Hematopoietic multipotent progenitor cell (in vitro differentiated cells): ENCODE measurements around the gene ST6GALNAC3. TPM values are rescaled to one million over a fixed set of nuclear protein-coding genes. Genes with fewer than 3 reads are reported as not detected.
"Not testable (repeated sequence)": the region's sequence is repeated elsewhere in the genome, so short reads cannot be mapped to it uniquely, and the experiment has no call there.

Experiments
- DNase-seq, 3 donors: peaks; one replicate each; pipeline ENCODE4 v3.0.0-alpha.2; 2011 to 2015; ENCODE audit warnings: low read depth in 2 of 3, low spot score in 2 of 3
- total RNA-seq: library from RNA; depleted of rRNA; stranded (reverse); fragments of >200 nt; gene quantifications from one replicate; pipeline ENCODE4 v1.2.3, GENCODE V29; 2012

The ST6GALNAC3 gene
- total RNA-seq, result under 0.01 TPM

DNA sequence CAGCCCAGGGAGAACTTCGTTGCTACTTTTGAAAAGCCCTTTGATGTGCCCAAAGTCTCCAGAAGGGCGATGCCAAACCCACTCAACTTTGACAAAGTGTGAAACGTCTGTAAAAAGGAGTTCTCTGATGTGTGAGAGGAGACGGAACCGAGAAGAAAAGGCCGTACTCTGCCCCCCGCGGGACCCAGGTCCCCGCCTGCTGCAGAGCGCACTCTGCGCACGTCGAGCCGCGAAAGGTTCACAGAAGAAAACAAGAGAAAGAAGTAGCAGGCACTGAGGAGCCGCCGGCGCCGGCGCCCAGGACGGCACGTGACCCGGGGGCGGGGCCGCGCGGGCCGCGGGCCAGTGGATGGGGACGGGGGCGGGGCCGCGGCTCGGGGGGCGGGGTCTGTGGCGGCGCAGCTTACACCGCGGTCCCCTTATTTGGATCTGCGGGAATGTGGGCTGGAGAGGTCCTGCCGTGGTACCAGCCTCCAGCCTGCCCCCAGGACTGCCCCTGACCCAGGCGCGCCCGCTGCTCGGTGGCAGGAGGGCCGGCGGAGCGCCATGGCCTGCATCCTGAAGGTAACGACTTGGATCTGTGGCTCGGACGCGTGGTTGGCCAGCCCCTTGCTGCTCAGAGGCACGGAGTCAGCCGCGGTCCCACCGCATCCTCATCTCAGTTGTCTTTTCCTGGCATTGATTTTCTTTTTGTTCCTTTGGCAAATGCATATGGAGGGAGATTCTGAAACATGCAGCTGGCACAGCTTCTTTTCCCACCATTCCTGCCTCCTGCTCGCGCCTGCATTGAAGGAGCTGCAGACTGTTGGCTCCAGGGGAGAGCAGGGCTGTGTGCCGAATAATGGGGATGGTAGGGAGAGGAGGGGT, at the start of gene ST6GALNAC3:
ST6GALNAC3 (plus strand) TSS at position 426 of the 867 bp plus-strand sequence.
- peak; percentile 54 to 79 (median 71) for DNase-seq

DNA sequence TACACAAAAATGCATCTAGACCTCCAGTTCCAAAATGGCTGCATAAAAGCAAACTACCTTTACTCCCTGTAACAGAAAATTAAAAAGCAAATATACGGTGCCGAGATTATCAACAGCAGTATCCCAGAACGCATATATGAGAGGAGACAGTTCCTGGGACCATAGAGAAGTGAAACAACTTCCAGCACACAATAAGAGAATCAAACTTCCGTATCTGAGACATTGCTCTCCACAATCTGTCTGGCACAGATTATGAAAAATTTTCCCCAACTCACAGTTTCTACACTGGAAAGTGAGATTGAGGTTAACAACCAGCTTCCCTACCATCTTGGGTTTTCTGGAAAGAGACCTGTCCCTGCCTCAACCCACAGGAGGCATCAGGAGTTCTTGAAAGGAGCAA, 47.2 kb upstream of the ST6GALNAC3 start:
- no peak for DNase-seq

DNA sequence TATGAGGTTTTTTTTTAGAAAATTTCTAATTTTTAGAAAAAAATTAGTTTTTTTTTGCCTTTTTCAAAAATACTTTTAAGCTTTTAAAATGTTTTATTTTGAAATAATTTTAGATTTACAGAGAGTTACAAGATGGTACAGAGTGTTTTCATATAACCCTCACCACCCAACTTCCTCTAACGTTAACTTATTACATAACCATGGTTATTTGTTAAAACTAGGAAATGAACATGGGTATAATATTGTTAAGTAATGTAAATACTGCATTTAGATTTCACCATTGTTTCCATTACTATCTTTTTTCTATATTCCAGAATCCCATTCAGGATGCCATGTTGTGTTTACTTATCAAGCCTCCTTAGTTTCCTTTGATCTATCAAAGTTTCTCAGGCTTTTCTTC, 45.2 kb upstream of the ST6GALNAC3 start:
- DNase-seq, result peak in 1 of 3 donors; percentile 42

DNA sequence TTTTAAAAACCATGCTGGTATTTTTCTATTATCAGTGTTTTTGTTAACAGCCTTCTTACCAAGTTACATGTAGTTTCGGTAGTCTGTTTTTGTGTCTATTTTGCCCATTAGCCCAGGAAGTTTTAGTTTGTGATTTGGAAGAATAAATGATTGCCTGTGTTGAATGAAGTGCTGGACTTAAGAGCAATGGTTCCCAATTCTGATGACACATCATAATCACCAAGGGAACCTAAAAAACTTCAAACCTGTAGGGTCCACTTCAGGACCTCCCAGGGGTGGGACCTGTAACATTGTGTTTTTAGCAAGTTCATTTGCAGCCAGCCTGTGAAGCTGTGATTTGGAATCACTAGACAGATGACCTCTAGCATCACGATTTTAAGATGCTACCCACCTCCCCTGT, 43.0 kb upstream of the ST6GALNAC3 start:
- DNase-seq, result no peak

DNA sequence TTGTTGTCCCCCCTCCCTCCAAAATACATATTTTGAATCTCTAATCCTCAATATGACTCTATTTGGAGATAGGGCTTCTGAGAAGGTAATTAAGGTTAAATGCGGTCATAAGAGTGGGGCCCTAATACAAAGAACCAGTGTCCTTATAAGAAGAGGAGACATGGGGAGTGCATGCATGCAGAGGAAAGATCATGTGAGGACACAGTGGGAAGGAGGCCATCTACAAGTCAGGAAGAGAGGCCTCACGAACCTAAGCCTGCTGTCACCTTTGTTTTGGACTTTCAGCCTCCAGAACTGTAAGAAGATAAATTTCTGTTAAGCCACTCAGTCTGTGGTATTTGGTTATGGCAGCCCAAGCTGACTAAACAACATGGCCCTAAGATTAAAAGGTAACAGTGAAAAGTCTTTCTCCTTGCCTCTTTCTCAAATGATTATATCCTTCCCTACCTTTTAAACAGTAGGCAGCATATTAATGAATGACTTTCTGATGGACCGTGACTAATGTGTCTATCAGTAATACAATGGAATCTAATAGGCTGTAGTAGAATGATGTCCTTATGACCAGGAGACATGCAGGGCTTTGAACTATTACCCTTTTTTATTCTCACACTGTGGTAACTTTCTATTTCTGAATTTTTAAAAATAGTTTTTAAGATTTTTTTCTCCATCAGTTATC, 40.6 kb upstream of the ST6GALNAC3 start:
- no peak for DNase-seq

DNA sequence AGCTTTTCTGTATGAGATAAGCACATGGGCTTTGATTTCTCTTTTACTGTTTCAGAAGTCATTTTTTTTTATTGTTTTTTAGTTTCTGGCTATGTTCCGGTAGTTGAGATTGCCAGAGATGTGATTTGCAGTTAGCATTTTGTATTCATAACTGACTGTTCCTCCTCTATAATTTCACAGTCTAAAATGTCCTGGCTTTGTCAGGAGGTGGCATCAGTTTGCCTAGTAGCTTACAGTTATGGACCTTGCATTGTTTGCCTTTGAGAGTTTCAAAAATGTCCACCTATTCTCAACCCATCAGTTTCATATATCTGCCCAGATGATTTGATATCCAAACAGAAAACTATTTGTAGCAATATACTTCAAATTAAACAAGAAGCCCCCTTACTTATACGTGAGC, 39.5 kb upstream of the ST6GALNAC3 start:
- DNase-seq, result peak in 2 of 3 donors; percentile 14 to 43

DNA sequence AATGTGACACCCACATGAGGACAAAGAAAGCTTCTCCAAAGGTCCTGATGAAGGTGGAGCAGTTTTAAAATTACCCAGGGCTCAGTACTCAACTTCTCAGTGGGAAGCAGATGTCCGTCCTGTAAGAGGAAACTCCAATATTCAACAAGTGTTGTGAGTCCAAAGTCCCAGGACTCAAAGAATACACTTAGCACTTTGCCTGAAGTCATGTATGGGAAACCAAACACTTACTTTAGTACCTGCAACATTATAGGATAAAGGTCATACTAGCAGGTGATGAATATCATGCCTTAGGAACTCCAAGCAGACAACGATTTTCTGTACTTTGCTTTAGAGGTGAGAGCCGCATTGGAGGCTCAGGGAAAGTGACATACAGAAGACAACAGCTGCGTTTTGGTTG, 37.2 kb upstream of the ST6GALNAC3 start:
- DNase-seq, result no peak

DNA sequence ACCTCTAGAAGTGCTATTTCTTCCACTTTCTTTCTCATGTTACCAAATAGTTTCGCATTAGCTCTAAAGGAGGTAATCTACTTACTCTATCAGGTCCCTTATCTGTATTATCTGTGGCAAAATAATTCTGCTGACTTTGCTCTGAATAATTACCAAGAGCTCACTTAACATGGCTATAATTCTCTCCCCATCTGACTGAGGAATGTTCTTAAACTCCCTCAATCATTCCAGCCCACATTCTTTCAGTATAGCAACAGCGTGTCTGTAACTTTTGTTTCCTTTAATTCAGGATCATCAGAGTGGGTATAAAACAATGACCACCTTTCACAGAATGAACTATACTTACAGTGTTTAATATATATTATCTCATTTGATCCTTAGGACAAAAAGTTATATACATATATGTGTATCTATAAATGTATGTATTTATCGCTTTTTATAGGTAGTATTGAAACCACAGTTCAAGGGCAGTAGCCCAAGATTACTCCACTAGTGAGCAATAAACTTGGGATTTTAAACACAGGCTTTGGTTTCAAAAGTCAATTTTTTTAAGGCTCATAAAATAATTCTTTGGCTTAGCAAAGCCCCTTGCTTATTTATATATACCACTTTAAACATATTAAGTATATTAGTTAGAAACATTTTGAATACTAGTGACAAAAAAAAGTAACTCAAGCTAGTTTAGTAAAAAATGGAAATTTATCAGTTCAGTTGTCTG, 36.1 kb upstream of the ST6GALNAC3 start:
- no peak for DNase-seq

DNA sequence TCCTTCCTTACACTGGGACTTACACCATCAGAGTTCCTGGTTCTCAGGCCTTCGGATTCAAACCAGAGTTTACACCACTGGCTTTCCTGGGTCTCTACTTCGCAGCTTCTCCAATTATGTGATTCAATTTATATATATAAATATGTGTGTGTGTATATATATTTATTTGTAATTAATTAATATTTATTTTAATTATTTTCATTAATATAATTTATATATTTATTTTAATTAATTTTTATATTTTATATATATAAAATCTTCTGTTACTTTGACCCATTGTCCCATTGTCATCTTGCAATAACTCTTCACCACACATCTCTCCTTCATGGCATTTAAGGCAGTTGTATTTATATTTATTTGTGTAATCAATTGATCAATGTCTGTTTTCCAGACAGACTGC, 28.4 kb upstream of the ST6GALNAC3 start:
- no peak for DNase-seq

DNA sequence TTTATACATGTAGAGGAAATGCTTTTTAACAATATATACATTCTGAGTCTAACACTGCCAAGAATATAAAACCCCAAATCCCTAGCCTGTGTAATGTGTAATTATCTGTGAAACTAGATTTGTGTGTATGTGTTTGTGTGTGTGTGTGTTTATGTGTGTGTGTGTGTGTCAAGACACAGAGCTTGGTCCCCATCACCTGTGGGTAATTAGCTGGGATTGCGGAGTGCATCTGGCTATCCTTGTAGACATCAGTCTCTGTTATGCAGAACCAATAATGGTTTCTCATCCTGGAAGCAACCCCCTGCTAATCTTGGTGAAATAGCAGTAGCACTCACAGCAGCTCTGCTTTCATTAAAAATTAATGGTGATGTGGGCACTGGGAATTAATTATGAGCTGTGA, 26.3 kb upstream of the ST6GALNAC3 start:
- no peak for DNase-seq

DNA sequence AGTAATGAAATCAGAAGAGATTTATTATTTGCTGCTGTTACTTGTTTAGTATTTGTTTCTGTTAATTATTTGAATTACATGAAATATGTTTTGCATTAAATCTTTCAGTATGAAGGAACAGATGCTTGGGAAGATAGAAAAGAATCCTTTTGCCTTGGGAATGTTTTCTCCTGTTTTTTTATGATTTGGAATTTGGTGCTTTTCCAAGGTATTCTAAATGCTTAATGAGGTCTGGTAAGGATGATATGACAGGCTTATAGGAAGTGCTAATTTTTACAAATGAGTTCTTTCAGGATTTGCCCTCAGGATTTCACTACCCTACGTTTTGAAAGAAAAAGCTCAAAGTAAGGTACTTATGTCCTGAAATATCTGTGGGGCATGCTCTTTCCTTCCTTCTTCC, 25.6 kb upstream of the ST6GALNAC3 start:
- DNase-seq, result no peak

DNA sequence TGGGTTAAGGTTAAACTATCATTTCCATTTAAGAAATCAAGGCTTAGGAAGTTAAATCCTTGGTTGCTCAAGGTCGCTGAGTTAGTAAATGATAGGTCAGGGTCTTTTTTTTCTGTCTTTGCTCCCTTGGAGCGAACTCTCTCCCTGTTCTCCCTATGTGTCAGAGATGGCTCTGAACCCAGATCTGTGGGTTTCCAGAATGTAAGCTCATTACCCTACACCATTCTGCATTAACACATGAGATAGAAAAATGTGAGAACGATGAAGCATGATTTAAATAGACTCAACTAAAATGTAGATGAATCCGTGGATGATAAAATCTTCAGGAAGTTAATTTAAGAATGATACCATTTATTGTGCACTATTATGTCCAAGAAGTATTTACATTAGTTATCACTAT, 25.0 kb upstream of the ST6GALNAC3 start:
- no peak for DNase-seq

DNA sequence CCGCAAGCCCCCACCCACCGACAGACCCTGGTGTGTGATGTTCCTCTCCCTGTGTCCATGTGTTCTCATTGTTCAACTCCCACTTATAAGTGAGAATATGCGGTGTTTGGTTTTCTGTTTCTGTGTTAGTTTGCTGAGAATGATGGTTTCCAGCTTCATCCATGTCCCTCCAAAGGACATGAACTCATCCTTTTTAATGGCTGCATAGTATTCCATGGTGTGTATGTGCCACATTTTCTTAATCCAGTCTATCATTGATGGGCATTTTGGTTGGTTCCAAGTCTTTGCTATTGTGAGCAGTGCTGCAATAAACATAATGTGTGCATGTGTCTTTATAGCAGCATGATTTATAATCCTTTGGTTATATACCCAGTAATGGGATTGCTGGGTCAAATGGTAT, 24.5 kb upstream of the ST6GALNAC3 start:
- DNase-seq, result not testable (repeated sequence)

DNA sequence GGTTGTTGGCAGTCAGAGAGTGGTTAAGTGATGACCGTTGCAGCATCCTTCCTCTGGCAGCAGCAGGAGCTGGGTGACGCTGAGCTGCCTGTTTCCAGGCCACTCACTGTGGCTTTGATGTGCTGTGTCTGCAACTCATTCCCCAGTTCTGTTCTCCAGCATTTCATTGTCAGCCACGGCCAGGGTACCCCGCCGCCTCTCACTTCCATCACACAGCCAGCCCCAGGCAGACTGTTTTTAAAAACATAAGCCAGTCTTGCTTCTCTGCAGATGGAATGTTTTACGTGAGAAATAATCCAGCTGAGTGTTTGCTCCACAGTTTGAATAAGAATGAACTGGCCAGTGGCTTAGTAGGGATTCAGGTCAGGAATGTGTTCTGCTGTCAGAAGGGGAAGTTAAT, 21.5 kb upstream of the ST6GALNAC3 start:
- DNase-seq, result peak in 2 of 3 donors; percentile 17 to 71

DNA sequence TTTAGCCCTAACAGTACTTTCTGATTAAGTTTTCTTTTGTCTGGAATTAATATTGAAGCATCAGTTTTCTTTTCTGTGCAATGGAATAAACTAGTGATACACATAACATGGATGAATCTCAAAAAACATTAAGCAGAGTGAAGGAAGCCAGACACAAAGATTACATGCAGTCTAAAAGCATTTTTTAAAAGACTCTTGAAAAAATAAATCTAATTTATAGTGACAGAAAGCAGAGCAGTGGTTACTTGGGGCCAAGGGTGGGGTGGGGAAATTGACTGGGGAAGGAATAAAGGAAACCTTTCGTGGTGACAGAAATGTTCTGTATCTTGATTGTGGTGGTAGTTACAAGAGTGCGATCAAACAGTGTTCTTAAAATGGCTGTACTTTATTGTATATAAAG, 20.2 kb upstream of the ST6GALNAC3 start:
- DNase-seq, result no peak

DNA sequence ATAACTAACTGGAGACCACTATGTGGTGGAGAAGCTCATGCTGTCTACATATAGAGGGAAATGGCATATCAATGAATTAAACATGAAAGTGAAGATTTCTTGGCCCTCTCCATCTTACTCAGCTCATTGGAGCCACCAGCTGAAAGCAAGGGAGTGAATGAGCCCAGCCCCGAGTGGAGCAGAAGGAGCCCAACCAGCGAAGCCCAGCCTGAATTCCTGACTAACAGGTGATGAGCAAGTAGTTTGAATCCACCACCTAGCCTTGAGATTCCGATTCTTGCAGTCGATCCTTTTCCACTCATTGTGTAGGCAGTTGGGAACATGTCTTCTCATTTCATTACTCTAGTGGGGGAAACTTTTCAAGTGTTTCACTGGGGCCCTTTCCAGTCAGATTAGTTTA, 18.6 kb upstream of the ST6GALNAC3 start:
- no peak for DNase-seq

DNA sequence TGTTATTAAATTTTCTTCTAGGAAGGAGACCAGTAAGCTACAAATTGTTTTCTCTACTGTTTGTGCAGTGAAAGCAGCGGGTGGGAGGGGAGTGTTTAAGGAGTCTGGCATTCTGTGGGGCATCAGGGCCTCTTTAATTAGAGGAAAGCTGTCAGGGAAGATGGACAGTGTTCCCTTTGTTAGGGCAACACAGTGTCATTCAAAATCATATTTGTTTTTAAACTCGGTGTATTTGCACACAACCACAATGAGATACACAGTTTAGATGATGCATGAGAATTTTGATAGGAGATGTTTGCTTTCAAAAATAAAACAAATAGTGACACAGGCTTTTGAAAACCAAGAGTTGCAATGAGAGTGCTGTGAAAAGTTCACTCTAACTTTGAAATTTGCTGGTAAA, 15.1 kb upstream of the ST6GALNAC3 start:
- no peak for DNase-seq

DNA sequence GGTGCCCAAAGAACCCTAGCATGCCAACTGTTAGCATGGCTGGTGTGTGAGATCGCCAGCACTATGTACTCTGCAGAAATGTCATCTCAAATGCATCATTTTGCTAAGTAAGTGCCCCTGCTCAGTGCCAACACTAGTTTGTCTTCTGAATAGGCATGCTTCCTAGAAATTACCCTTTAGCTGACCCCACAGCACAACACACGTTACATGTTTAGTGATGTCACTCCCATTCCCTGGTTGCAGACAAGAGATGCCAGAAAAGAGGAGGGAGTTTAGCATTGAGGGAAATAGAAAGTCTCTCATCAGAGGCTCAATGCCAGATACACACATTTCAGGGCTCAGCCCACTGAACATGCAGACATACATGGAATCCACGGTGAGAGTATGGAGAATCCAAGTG, 9.3 kb upstream of the ST6GALNAC3 start:
- DNase-seq, result no peak

DNA sequence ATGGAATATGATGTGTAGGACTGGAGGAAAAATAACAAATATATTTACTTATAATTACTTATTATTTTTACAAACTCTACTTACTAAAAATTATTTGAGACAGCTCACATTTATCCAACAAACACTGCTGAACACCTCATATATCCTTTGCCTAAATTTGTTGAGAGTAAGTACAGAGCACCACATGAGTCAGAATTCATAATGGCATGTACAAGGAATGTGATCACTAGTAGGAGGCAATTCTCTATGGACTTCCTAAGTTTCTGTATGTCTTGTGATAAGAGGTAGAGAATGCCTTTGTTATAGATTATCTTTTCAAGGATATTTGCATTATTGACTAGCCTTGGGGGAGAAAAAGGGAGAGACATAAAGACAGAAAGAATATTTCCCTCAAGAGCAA, 8.2 kb upstream of the ST6GALNAC3 start:
- no peak for DNase-seq

DNA sequence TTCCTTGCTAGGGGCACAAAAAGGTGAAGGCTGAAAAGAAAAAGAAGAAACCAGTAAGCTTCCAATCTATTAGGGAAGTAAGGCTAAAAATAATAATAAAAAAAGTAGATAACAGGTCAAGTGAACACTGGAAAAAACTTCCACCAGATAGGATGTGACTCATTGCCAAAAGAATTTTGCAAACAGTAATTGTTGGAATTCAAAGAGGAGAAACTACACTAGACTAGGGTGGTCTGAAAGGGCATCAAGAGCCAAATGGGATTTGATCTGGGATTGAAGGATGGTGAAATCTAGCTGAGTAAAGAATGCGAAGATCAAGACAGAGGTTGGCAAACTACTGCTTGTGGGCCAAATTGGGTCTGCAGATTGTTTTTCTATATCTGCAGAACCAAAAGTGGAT, 6.0 kb upstream of the ST6GALNAC3 start:
- no peak for DNase-seq

DNA sequence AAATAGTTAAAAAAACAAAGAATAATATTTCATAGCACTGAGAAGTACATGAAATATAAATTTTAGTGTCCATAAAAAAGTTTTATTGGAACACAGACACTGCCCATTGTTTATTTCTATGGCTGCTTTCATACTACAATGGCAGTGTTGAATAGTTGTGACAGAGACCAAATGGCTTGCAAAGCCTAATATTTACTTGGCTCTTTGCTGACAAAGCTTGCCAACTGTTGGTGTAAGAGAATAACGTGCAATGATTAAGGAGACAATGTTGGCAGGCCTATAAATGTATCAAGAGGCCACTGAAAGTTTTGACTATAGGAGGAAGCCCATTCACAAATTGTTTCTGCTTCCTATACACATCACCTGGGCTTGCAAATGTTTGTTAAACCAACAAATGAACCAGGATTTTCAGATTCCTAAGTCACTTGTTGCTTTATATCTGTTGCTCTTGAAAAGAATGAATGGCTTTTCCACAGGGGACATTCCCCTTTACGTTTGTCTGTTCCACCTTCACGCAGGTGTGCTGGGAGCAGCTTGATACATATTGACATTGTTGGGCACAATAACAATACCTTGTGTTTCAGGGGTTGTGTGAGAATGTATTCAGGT, 5.5 kb upstream of the ST6GALNAC3 start:
- DNase-seq, result no peak
